Measurements from ENCODE around the gene PDZD8.

PDZD8 gene

GRCh38 chr10:117256910-117257309 is 118.3 kb downstream of the PDZD8 start:
- Histone ChIP-seq H3K27me3 (replicated peaks; ENCODE audit: control insufficient read depth, insufficient read depth, low read length) (peaks cover 1% of the 10 kb centered on the region), H3K4me3 (replicated peaks; ENCODE audit: low read depth, low read length) (no peak overlapping the region), H3K36me3 (ENCODE audit: control insufficient read depth, insufficient read depth, low read length) (no peaks in the 10 kb centered on the region)
- TF ChIP-seq, protein P1, sequence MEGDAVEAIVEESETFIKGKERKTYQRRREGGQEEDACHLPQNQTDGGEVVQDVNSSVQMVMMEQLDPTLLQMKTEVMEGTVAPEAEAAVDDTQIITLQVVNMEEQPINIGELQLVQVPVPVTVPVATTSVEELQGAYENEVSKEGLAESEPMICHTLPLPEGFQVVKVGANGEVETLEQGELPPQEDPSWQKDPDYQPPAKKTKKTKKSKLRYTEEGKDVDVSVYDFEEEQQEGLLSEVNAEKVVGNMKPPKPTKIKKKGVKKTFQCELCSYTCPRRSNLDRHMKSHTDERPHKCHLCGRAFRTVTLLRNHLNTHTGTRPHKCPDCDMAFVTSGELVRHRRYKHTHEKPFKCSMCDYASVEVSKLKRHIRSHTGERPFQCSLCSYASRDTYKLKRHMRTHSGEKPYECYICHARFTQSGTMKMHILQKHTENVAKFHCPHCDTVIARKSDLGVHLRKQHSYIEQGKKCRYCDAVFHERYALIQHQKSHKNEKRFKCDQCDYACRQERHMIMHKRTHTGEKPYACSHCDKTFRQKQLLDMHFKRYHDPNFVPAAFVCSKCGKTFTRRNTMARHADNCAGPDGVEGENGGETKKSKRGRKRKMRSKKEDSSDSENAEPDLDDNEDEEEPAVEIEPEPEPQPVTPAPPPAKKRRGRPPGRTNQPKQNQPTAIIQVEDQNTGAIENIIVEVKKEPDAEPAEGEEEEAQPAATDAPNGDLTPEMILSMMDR (IDR thresholded peaks at IDR 0.05; ENCODE audit: insufficient read depth, low read length, poor library complexity, severe bottlenecking) = no peak
- no peak for DNase-seq (ENCODE audit: extremely low read depth, insufficient read length)

- Histone ChIP-seq H3K27me3 (replicated peaks; ENCODE audit: control insufficient read depth, insufficient read depth, low read length) (peaks cover 1% of the 10 kb centered on the region), H3K36me3 (ENCODE audit: control insufficient read depth, insufficient read depth, low read length) (no peaks in the 10 kb centered on the region), H3K4me3 (replicated peaks; ENCODE audit: low read depth, low read length) (no peak overlapping the region)
- TF ChIP-seq, protein P1 (IDR thresholded peaks at IDR 0.05; ENCODE audit: insufficient read depth, low read length, poor library complexity, severe bottlenecking) = no peak
- DNase-seq (ENCODE audit: extremely low read depth, insufficient read length) = no peak
Observed at GRCh38 chr10:117255835-117256460, 119.3 kb downstream of the PDZD8 start.

DNA sequence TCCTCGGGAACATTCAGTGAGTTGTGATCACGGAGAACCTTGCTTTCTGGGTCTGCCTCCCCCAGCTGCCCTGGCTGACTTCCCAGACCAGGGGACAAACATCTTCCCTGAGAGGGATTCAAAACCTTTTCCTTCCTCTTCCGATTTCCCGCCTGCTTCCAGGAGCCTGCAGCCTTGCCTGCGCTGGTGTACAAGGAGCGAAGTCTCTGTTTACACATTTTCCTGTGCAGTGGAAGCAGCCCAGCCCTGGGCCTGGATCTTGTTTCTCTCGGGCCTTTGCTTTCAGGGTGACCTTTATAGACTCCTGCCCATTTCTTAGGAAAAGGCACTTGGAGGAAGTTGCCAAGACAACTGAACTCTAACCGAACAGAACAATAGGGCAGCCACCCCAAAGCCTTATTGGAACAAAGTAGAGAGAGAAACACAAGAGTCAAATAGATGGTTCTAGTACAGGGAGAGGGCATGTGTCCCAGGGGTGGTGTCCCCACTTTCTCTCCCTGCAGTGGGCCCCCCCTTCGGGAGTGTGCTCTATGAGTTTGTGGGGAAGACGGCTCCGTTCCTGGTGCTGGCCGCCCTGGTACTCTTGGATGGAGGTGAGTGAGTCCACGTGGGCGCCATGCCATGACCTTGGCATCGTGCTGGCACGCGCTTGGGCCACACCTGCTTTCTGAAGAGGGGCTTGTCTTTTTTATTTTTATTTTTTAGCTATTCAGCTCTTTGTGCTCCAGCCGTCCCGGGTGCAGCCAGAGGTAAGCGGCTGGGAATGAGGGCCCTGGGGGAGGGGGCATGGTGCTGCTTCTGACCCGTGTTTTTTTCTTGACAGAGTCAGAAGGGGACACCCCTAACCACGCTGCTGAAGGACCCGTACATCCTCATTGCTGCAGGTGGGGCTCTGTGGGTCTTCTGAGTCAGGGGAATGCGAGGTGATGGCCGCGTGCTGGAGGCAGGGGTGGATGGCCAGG is 120.2 kb downstream of the PDZD8 start:
- TF ChIP-seq, protein P1 (IDR thresholded peaks at IDR 0.05; ENCODE audit: insufficient read depth, low read length, poor library complexity, severe bottlenecking) = no peak
- no peak overlapping the region for H3K4me3 ChIP-seq (replicated peaks; ENCODE audit: low read depth, low read length)
- H3K27me3 ChIP-seq (replicated peaks; ENCODE audit: control insufficient read depth, insufficient read depth, low read length) = peaks cover 1% of the 10 kb centered on the region
- H3K36me3 ChIP-seq (ENCODE audit: control insufficient read depth, insufficient read depth, low read length) = no peaks in the 10 kb centered on the region
- DNase-seq (ENCODE audit: extremely low read depth, insufficient read length) = no peak

- Histone ChIP-seq H3K27me3 (replicated peaks; ENCODE audit: control insufficient read depth, insufficient read depth, low read length) (peaks cover 1% of the 10 kb centered on the region), H3K4me3 (replicated peaks; ENCODE audit: low read depth, low read length) (no peak overlapping the region), H3K36me3 (ENCODE audit: control insufficient read depth, insufficient read depth, low read length) (no peaks in the 10 kb centered on the region)
- no peak for DNase-seq (ENCODE audit: extremely low read depth, insufficient read length)
- TF ChIP-seq, protein P1 (IDR thresholded peaks at IDR 0.05; ENCODE audit: insufficient read depth, low read length, poor library complexity, severe bottlenecking) = no peak
Observed at GRCh38 chr10:117254338-117254737, 120.9 kb downstream of the PDZD8 start.

DNA sequence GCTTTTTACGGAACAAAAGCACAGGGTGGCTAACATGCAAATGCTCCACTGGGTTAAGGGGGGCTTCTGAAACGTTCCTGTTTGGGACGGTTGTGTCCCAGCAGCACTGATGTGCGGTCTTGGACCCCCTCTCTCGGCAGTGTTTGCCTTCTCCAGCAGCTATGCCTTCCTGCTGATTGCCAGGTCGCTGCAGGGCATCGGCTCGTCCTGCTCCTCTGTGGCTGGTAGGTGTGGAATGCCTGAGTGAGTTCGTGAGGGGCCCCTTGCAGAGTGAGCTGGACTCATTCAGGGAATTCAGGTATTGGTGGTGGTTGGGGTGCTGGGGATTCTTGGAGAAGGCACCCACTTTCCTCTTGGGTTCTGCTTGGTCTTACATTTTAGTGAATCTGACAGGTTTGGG is 121.3 kb downstream of the PDZD8 start:
- TF ChIP-seq, protein P1 (IDR thresholded peaks at IDR 0.05; ENCODE audit: insufficient read depth, low read length, poor library complexity, severe bottlenecking) = no peak
- no peak for DNase-seq (ENCODE audit: extremely low read depth, insufficient read length)
- no peak overlapping the region for H3K4me3 ChIP-seq (replicated peaks; ENCODE audit: low read depth, low read length)
- no peaks in the 10 kb centered on the region for H3K36me3 ChIP-seq (ENCODE audit: control insufficient read depth, insufficient read depth, low read length)
- H3K27me3 ChIP-seq (replicated peaks; ENCODE audit: control insufficient read depth, insufficient read depth, low read length) = peaks cover 1% of the 10 kb centered on the region

Measured in GM06990 (cell line).